Keratinocyte (primary cell): ENCODE measurements around the gene IRAG1.

ENCODE experiments used
- CTCF ChIP-seq, 3 experiments: IDR thresholded peaks in 1 of 3; conservative IDR thresholded peaks in 1 of 3; optimal IDR thresholded peaks in 1 of 3; 2 replicates in 2 of 3; 3 replicates in 1 of 3; pipeline versions ENCODE3 to v1.5.1; 2011; ENCODE audit warnings: low read length in 3 of 3, mild to moderate bottlenecking in 3 of 3, moderate library complexity in 2 of 3, control low read depth in 1 of 3, inconsistent platforms in 1 of 3; ENCODE audit not compliant: insufficient read depth in 2 of 3; ENCODE audit errors: extremely low read depth in 1 of 3
- EZH2 ChIP-seq: IDR thresholded peaks from one replicate; pipeline ENCODE4 v1.6.1; 2012; ENCODE audit warnings: inconsistent platforms, mild to moderate bottlenecking, low read length, moderate library complexity

GRCh38 chr11:10670099-10670498 is 23.5 kb downstream of the IRAG1 start:
- TF ChIP-seq CTCF (optimal IDR thresholded peaks at IDR 0.05 in 1 of 3, IDR thresholded peaks at IDR 0.05 in 1 of 3, conservative IDR thresholded peaks at IDR 0.05 in 1 of 3; ENCODE audit: extremely low read depth in 1 of 3, insufficient read depth in 2 of 3, low read length in 3 of 3) (no peak), EZH2 (no peak)
